HG02798 (cell line): Measurements from ENCODE around the gene THTPA.
A peak's percentile ranks its signal among the peaks of the same experiment; 100 is the strongest.
"Not testable (repeated sequence)": the region's sequence is repeated elsewhere in the genome, so short reads cannot be mapped to it uniquely, and the experiment has no call there.

Experiments used
- ATAC-seq: cut with Tn5 transposase; IDR thresholded peaks from one replicate; pipeline ENCODE4 v1.9.1; 2021; ENCODE audit warnings: mild to moderate bottlenecking; ENCODE audit not compliant: unreplicated experiment, poor library complexity

The THTPA gene

GRCh38 chr14:23532658-23533057, 23.4 kb upstream of the THTPA start:
- ATAC-seq: no peak

GRCh38 chr14:23533652-23534435, 22.2 kb upstream of the THTPA start:
- ATAC-seq: no peak

GRCh38 chr14:23535943-23536342, 20.1 kb upstream of the THTPA start:
- ATAC-seq: no peak

DNA sequence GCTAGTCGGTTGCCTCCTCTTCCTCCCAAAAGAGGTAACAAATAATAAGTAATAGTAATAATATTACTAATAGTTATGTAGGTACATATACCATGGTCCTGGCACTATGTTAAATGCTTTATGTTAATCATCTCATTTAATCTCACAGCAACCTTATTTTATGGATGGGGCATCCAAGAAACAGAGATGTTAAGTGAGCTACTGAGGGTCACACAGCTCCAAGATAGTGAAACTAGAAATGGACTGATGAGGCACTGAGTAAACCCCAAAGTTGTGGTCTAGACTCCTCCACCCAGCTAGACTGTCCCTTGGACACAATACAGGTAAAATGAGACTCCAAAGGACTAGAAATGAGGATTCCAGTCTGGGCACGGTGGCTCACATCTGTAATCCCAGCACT, 19.6 kb upstream of the THTPA start:
- no peak for ATAC-seq

DNA sequence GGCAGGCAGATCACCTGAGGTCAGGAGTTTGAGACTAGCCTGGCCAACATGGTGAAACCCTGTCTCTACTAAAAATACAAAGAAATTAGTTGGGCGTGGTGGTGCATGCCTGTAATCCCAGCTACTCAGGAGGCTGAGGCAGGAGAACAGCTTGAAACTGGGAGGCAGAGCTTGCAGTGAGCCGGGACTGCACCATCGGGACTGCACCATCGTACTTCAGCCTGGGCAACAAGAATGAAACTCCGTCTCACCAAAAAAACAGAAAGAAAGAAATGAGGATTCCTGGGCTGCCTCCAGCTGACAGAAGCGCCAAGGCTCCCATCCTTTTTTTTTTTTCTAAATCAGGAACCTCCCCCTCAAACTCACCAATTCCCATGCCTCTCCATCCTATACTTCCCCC, 19.2 kb upstream of the THTPA start:
- not testable (repeated sequence) for ATAC-seq

GRCh38 chr14:23537351-23538049, 18.6 kb upstream of the THTPA start:
- ATAC-seq: no peak

DNA sequence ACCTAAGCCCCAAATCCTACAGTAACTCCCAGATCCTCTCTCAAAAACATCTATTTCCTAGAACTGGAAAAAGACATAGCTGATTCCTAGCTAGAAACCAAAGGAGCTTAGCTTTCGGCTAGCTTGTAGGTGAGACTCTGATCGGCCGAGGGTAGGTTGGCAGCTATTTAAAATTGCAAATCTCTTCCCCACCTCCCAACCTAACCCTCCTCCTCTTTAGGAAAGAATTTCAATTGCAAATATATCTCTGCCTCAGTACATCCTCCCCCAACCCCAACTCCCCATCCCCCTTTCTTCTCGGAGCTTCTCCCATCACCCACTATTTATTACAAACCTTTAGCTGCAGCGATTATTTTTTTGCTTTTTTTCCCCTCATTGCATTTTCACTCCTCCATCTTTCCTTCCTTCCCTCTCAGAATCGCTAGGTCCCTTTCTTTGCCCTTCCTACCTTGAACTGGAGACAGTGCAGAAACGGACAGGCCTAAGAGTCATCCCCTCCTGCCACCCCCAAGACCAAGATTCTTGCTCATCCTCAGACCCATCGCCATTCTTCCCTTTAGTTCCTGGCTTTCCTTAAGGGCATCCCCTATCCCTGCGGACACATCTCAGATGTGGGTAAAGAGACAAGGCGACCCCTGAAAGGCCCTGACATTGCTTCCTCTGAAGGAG, 17.9 kb upstream of the THTPA start:
- ATAC-seq: no peak

- ATAC-seq: no peak
Observed at GRCh38 chr14:23538785-23539184, 17.3 kb upstream of the THTPA start.

DNA sequence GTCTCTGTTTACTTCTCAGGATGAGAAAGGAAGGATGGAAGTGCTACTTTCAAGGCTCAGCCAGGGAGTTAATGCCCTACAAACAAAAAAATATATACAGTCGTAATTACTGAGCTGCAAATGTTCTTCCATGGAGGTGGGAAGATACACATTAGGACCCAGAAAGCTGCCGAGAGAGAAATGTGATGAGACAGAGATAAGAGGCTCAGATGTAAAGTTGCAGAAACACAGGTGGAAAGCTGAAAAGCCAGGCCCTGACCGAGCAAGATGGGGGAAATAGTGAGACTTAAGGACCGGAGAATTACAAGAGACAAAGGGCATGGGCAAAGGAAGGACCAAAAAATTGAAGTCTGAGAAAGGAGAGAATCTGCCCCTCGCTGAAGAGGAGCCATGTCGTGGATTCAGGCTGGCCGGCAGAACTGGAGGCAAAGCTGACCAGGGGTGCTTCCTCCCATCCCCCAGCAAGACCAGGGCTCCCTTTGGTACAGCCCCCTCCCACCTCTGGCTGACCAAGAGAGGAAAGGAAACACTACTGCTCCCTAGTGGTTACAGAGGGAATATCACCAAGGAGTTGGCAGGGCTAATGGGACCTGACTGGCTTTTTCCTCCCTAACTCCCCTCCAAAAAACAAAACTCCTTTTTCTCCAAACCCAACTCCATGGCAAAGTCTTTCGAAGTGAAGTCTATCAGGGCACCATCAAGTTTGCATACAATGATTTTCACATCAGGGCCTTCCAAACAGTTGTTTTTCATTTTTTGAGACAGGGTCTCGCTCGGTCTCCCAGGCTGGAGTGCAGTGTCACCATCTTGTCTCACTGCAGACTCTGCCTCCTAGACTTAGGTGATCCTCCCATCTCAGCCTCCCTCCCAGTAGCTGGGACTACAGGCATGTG, 16.6 kb upstream of the THTPA start:
- ATAC-seq: peak; percentile 63

GRCh38 chr14:23540141-23540469, 16.0 kb upstream of the THTPA start:
- ATAC-seq: no peak

GRCh38 chr14:23542261-23542660, 13.8 kb upstream of the THTPA start:
- ATAC-seq: no peak

- no peak for ATAC-seq
Observed at GRCh38 chr14:23543403-23543802, 12.7 kb upstream of the THTPA start.

- no peak for ATAC-seq
Observed at GRCh38 chr14:23544511-23545447, 11.3 kb upstream of the THTPA start.

DNA sequence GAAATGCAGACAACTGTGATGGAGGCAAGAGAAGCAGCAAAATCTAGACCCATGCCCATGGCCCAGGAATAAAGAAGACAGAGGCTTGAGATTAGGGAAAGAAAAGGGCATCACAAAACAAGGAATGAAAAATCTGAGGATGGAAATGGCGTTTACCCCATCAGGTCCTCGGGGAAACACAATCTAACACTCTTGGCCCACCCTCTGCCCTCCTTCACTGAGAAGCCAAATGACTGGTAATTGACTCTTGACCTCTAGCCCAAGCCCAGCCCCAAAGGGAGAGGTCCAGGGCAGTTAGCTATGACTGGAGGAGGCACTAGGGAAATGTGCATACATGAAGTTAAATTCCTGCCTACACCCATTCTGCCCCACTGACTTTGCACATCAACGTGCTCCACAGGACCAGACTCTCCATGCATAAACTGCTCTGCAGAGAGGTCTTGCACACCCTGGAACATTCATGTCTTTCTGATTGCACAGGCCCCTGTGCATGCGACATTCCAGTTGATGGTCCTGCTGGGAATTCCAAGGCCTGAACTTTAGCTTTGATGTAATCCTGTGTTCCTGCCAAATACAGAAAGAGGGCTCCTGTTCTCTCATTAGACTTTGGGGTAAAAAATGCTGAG, 10.2 kb upstream of the THTPA start:
- ATAC-seq: no peak

GRCh38 chr14:23546450-23547035, 9.5 kb upstream of the THTPA start:
- ATAC-seq: no peak

DNA sequence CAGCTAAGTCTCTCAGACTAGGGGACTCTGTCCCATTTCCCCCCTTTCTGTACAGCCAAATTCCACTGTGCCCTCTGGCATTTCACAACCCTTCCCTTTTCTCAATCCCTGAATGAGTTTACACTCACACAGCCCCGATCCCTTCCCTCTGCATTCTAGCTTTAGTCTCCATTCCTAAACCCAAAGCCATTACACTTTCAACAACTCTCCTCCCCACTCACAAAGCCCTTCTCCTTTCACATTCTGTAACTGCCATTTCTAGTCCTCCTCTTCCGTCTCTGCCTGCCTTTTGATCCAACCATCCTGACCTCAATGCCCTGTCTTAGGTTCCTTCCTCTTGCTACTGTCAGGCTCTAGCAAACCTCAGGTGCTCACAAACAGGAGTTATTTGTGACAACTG, 8.1 kb upstream of the THTPA start:
- no peak for ATAC-seq

GRCh38 chr14:23548351-23549318, 7.4 kb upstream of the THTPA start:
- no peak for ATAC-seq
